CD4-positive, alpha-beta memory T cell (primary cell): ENCODE data around the gene CPT1A. TPM values are rescaled to one million over a fixed set of nuclear protein-coding genes. Genes with fewer than 3 reads are reported as not detected.

ENCODE experiments used
- CTCF ChIA-PET: fragments of 350-600 bp; sonication (Branson Sonifier 250); formaldehyde crosslinking; loops from one replicate; lab custom pipeline; 2021; ENCODE audit warnings: inconsistent platforms; ENCODE audit not compliant: partially characterized antibody; lab: Charles Lee
- POLR2A ChIA-PET: fragments of 350-600 bp; sonication (Branson Sonifier 250); formaldehyde crosslinking; loops from one replicate; lab custom pipeline; 2021; ENCODE audit not compliant: partially characterized antibody; lab: Charles Lee
- DNase-seq, 5 donors: peaks; one replicate each; pipeline versions ENCODE4 v3.0.0 to v3.0.0-alpha.2; 2020 to 2022; ENCODE audit warnings: mixed read lengths in 1 of 5
- H3K27ac ChIP-seq: one replicate; pipeline ENCODE4 v1.7.0; 2013; ENCODE audit warnings: low read depth, low read length
- H3K27me3 ChIP-seq: 2 replicates; pipeline ENCODE4 v1.7.0; 2013; ENCODE audit warnings: mild to moderate bottlenecking, low read length, moderate library complexity; ENCODE audit not compliant: insufficient read depth
- H3K36me3 ChIP-seq: 2 replicates; pipeline ENCODE4 v1.7.0; 2013; ENCODE audit warnings: mild to moderate bottlenecking, low read length, moderate library complexity; ENCODE audit not compliant: insufficient read depth
- H3K4me1 ChIP-seq: 2 replicates; pipeline ENCODE4 v1.7.0; 2013; ENCODE audit warnings: mild to moderate bottlenecking, low read length, moderate library complexity; ENCODE audit not compliant: insufficient read depth
- H3K4me3 ChIP-seq, 2 donors: one replicate each; pipeline ENCODE4 v1.7.0; 2013; ENCODE audit warnings: low read length in 2 of 2, mild to moderate bottlenecking in 1 of 2
- H3K9me3 ChIP-seq, 2 donors: one replicate each; pipeline ENCODE4 v1.7.0; 2013; ENCODE audit warnings: low read length in 2 of 2, control low read depth in 1 of 2; ENCODE audit not compliant: control insufficient read depth in 1 of 2
- H3K27ac Mint-ChIP-seq, 7 donors: one replicate each; pipeline ENCODE4 v1.8.0; 2020 to 2021; ENCODE audit warnings: mixed read lengths in 7 of 7, mild to moderate bottlenecking in 6 of 7, inconsistent platforms in 3 of 7, moderate library complexity in 3 of 7
- H3K27me3 Mint-ChIP-seq, 2 donors: one replicate each; pipeline ENCODE4 v1.8.0; 2020 to 2021; ENCODE audit warnings: mixed read lengths in 2 of 2
- H3K36me3 Mint-ChIP-seq, 2 donors: one replicate each; pipeline ENCODE4 v1.8.0; 2020 to 2021; ENCODE audit warnings: mixed read lengths in 2 of 2, inconsistent platforms in 1 of 2, mild to moderate bottlenecking in 1 of 2
- H3K4me1 Mint-ChIP-seq, 4 donors: one replicate each; pipeline ENCODE4 v1.8.0; 2020 to 2021; ENCODE audit warnings: mixed read lengths in 4 of 4, mild to moderate bottlenecking in 1 of 4
- H3K4me3 Mint-ChIP-seq, 8 donors: one replicate each; pipeline ENCODE4 v1.8.0; 2020 to 2021; ENCODE audit warnings: mixed read lengths in 8 of 8, mild to moderate bottlenecking in 7 of 8, moderate library complexity in 6 of 8, inconsistent platforms in 3 of 8
- H3K9me3 Mint-ChIP-seq, 8 donors: one replicate each; pipeline ENCODE4 v1.8.0; 2020 to 2021; ENCODE audit warnings: mixed read lengths in 8 of 8, mild to moderate bottlenecking in 5 of 8, inconsistent platforms in 3 of 8, moderate library complexity in 1 of 8
- intact Hi-C: fragments of 100-400 bp; cut with micrococcal nuclease; formaldehyde crosslinking; loops from one replicate; pipeline ENCODE4 v1.15.1; 2023
- polyA plus RNA-seq, 2 donors: library from polyadenylated mRNA; unstranded; fragments of 300-500 nt; fragmentation: Illumina TruSeq; gene quantifications; one replicate each; pipeline ENCODE4 v1.2.3, GENCODE V29; 2021
- total RNA-seq, 2 experiments: library from RNA; stranded (reverse); gene quantifications; one replicate each; pipeline ENCODE4 v1.2.3, GENCODE V29; 2021

The CPT1A gene
- total and polyA plus RNA-seq, 4 experiments from 2014 or later, result 7.5 to 35.5 (median 18.5) TPM

DNA sequence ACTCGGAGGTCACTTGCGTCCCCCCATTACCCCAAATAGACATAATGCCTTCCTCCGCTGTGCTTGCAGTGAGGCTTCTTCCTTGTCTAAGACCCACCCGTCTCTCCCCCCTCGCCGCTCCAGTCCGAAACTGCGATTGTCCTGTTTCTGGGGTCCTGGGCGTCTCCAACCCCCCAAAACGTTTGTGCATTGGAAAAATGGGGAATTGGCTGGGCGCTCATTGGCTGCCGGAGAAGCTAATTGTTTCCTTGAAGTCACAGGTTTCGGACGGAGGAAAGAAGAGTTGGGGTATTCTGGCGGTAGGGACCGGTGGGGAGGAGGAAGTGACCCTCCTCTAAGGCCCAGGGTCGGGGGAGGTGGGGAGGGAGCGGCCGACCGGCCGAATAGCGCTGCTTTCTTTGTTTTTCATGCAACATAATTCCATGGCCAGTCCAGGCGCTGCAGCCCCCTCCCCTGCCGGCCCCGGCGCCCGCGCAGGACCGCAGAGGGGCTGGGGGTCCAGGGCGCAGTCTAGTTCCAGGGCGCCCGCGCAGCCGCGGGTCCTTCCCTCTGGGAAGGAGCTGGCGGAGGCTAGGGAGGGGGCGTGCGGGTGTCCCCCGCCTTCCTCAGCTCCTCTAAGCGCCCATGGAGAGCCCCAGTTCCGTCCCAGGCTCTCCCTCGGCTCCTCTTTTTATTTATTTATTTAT lies 12.7 kb upstream of the CPT1A start:
- Mint-ChIP-seq H3K9me3 (peaks cover 0 to 2% (median 0%) of the 10 kb centered on the region in 8 donors), H3K4me1 (peaks cover 0 to 11% (median 2%) of the 10 kb centered on the region in 4 donors), H3K36me3 (no peaks in the 10 kb centered on the region), H3K27me3 (peaks cover 18 to 21% of the 10 kb centered on the region in 2 donors), H3K4me3 (peak overlapping the region in 6 of 8 donors; percentile 16 to 70 (median 58)), H3K27ac (no peak overlapping the region)
- no peak overlapping the region for H3K27ac ChIP-seq
- no peaks in the 10 kb centered on the region for H3K9me3 ChIP-seq
- intact Hi-C loops, result no loop called here
- no peak for DNase-seq
- POLR2A ChIA-PET, result interaction anchor here (0.8 to 2.5 kb wide), 2 partner anchors 11 to 14 kb away, joined by 4 to 16 read pairs; no protein-coding TSS in a partner anchor
- H3K36me3 ChIP-seq, result no peaks in the 10 kb centered on the region
- H3K4me3 ChIP-seq, result no peak overlapping the region
- peaks cover 13% of the 10 kb centered on the region for H3K27me3 ChIP-seq
- CTCF ChIA-PET, result interaction anchor here (0.7 to 2.8 kb wide), 4 partner anchors 10 to 222 kb away, joined by 4 to 22 read pairs (median 8); no protein-coding TSS in a partner anchor
- peaks cover 11% of the 10 kb centered on the region for H3K4me1 ChIP-seq

DNA sequence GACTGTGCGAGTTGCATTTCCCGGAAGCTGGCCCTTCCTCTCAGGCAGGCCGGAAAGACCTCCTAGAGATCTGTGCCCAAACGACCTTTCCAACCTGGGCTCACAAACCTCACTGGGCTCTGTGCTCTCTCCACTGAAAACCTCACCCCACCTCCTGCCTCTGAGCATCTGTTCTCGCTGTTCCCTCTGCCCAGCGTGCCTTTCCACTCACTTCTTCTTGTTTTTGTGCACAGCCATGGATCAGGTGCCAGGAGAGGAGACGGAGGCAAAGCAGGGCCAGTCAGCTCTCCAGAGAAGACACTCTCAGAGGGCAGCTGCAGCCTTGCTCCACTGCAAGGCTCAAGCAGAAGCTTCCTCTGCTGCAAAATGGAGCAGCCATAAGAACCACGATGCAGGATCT lies 10.9 kb upstream of the CPT1A start:
- no peak overlapping the region for H3K27ac ChIP-seq
- Mint-ChIP-seq H3K4me1 (peaks cover 0 to 11% (median 2%) of the 10 kb centered on the region in 4 donors), H3K27me3 (peaks cover 18 to 24% of the 10 kb centered on the region in 2 donors), H3K9me3 (no peaks in the 10 kb centered on the region), H3K36me3 (no peaks in the 10 kb centered on the region), H3K27ac (no peak overlapping the region), H3K4me3 (no peak overlapping the region)
- H3K36me3 ChIP-seq, result no peaks in the 10 kb centered on the region
- peaks cover 13% of the 10 kb centered on the region for H3K27me3 ChIP-seq
- no peak overlapping the region for H3K4me3 ChIP-seq
- ChIA-PET CTCF (interaction anchor here (0.6 kb wide), 1 partner anchor 50 kb away, joined by 3 read pairs; no protein-coding TSS in a partner anchor), POLR2A (interaction anchor here (1.2 kb wide), 1 partner anchor 10 kb away, joined by 4 read pairs; no protein-coding TSS in a partner anchor)
- no peak for DNase-seq
- intact Hi-C loops, result no loop called here
- H3K4me1 ChIP-seq, result peaks cover 11% of the 10 kb centered on the region
- H3K9me3 ChIP-seq, result no peaks in the 10 kb centered on the region

- intact Hi-C loops, result loop anchor here (10.0 kb wide), 1 partner anchor 384 kb away; the partner anchor contains the start of gene PPP6R3
- CTCF ChIA-PET, result no interaction called here
- no peak for DNase-seq
- no peak overlapping the region for H3K27ac ChIP-seq
- POLR2A ChIA-PET, result no interaction called here
- H3K36me3 Mint-ChIP-seq, result peaks cover 0 to 1% of the 10 kb centered on the region in 2 donors
- H3K9me3 Mint-ChIP-seq, result no peaks in the 10 kb centered on the region
- no peak overlapping the region for H3K4me3 ChIP-seq
- H3K4me3 Mint-ChIP-seq, result no peak overlapping the region
- peaks cover 3% of the 10 kb centered on the region for H3K27me3 ChIP-seq
- H3K27ac Mint-ChIP-seq, result no peak overlapping the region
- H3K4me1 Mint-ChIP-seq, result peaks cover 0 to 11% (median 6%) of the 10 kb centered on the region in 4 donors
- no peaks in the 10 kb centered on the region for H3K9me3 ChIP-seq
- H3K27me3 Mint-ChIP-seq, result peaks cover 6 to 11% of the 10 kb centered on the region in 2 donors
- H3K4me1 ChIP-seq, result peaks cover 8% of the 10 kb centered on the region
- no peaks in the 10 kb centered on the region for H3K36me3 ChIP-seq
Measured at GRCh38 chr11:68848429-68848828, 6.7 kb upstream of the CPT1A start.

DNA sequence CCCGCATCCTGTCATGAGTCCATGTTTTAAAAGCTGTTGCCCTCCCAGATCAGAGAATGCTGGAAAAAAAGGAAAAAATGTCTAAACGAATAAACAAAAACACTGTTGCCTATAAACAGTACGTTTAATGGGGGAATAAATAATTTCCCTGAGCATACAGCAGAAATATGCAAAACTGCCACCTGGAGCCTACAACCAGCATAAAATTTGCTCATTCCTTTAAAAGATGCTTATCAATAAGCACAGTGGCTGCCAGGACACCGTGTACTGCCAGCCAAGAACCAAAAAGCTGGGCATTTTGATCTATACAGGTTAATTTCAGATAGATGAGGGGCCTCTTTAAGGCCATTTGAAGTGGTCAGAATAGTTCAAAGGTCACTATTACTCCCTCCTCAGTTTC lies 5.7 kb upstream of the CPT1A start:
- peaks cover 3% of the 10 kb centered on the region for H3K27me3 ChIP-seq
- no peak overlapping the region for H3K4me3 Mint-ChIP-seq
- no peak overlapping the region for H3K27ac ChIP-seq
- H3K27ac Mint-ChIP-seq, result peak overlapping the region in 1 of 7 donors; percentile 35
- H3K4me3 ChIP-seq, result no peak overlapping the region
- no peaks in the 10 kb centered on the region for H3K9me3 ChIP-seq
- ChIA-PET CTCF (interaction anchor here (0.6 to 0.8 kb wide), 2 partner anchors 22 to 264 kb away, joined by 3 read pairs; no protein-coding TSS in a partner anchor), POLR2A (no interaction called here)
- intact Hi-C loops, result loop anchor here (10.0 kb wide), 1 partner anchor 383 kb away; the partner anchor contains the start of gene PPP6R3
- DNase-seq, result no peak
- H3K27me3 Mint-ChIP-seq, result peaks cover 3 to 5% of the 10 kb centered on the region in 2 donors
- peaks cover 0 to 5% of the 10 kb centered on the region in 2 donors for H3K36me3 Mint-ChIP-seq
- H3K4me1 ChIP-seq, result peaks cover 16% of the 10 kb centered on the region
- H3K36me3 ChIP-seq, result no peaks in the 10 kb centered on the region
- no peaks in the 10 kb centered on the region for H3K9me3 Mint-ChIP-seq
- peaks cover 4 to 18% (median 12%) of the 10 kb centered on the region in 4 donors for H3K4me1 Mint-ChIP-seq

DNA sequence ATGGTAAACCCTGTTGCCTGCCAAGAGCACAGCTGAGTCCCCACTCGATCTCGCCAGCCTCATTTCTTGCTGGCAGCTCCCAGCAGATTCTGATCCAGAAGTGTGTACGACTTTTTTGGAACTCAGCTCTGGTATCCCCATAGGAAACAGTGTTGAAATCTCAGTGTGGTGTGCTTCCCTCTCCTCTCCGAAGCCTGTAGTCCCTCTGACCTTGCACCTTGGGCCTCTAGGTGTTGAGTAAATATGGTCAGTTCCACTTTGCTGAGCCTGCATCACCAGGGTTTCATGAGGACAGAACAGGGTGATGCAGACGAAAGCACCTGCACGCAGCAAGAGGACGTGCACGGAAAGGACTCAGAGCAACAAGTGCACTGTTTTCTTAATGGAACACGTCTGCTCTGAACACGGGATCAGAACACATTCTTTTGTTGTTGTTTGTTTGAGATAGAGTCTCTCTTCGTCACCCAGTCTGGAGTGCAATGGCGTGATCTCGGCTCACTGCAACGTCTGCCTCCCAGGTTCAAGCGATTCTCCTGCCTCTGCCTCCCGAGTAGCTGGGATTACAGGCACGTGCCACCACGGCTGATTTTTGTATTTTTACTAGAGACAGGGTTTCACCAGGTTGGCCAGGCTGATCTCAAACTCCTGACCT lies 3.8 kb upstream of the CPT1A start:
- Histone ChIP-seq H3K36me3 (no peaks in the 10 kb centered on the region), H3K27ac (no peak overlapping the region), H3K4me1 (peaks cover 25% of the 10 kb centered on the region), H3K4me3 (no peak overlapping the region), H3K27me3 (no peaks in the 10 kb centered on the region), H3K9me3 (no peaks in the 10 kb centered on the region)
- no peak for DNase-seq
- Mint-ChIP-seq H3K27ac (peak overlapping the region in 1 of 7 donors; percentile 68), H3K9me3 (no peaks in the 10 kb centered on the region), H3K4me3 (peak overlapping the region in 2 of 8 donors; percentile 6 to 17), H3K27me3 (peaks cover 0 to 3% of the 10 kb centered on the region in 2 donors), H3K36me3 (peaks cover 0 to 6% of the 10 kb centered on the region in 2 donors), H3K4me1 (peaks cover 4 to 24% (median 15%) of the 10 kb centered on the region in 4 donors)
- intact Hi-C loops, result loop anchor here (10.0 kb wide), 1 partner anchor 381 kb away; the partner anchor contains the start of gene PPP6R3
- CTCF ChIA-PET, result interaction anchor here (2.0 to 4.8 kb wide), 4 partner anchors 9 to 260 kb away, joined by 18 to 85 read pairs (median 38); no protein-coding TSS in a partner anchor
- POLR2A ChIA-PET, result interaction anchor here (3.5 kb wide), 1 partner anchor 9 kb away, joined by 16 read pairs; no protein-coding TSS in a partner anchor

DNA sequence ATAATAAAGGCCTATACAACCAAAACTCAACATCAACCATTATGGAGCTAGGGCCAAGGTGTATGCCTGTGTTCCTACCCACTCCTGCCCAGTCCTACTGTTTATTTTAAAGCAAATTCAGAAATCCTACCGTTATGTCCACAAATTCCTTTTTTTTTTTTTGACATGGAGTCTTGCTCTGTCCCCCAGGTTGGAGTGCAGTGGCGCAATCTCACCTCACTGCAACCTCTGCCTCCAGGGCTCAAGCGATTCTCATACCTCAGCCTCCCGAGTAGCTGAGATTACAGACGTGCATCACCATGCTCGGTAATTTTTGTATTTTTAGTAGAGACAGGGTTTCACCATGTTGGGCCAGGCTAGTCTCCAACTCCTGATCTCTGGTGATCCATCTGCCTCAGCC lies 3.1 kb upstream of the CPT1A start:
- peaks cover 0 to 3% of the 10 kb centered on the region in 2 donors for H3K27me3 Mint-ChIP-seq
- H3K9me3 Mint-ChIP-seq, result no peaks in the 10 kb centered on the region
- ChIA-PET CTCF (interaction anchor here (0.7 to 4.8 kb wide), 15 partner anchors 8 to 260 kb away, joined by 3 to 85 read pairs (median 4); no protein-coding TSS in a partner anchor), POLR2A (interaction anchor here (1.5 to 3.7 kb wide), 4 partner anchors 10 to 47 kb away, joined by 6 to 29 read pairs (median 12); no protein-coding TSS in a partner anchor)
- no peaks in the 10 kb centered on the region for H3K36me3 ChIP-seq
- peaks cover 11 to 30% (median 21%) of the 10 kb centered on the region in 4 donors for H3K4me1 Mint-ChIP-seq
- H3K9me3 ChIP-seq, result no peaks in the 10 kb centered on the region
- H3K4me1 ChIP-seq, result peaks cover 32% of the 10 kb centered on the region
- peaks cover 0 to 6% of the 10 kb centered on the region in 2 donors for H3K36me3 Mint-ChIP-seq
- H3K27me3 ChIP-seq, result no peaks in the 10 kb centered on the region
- DNase-seq, result no peak
- H3K27ac ChIP-seq, result peak overlapping the region; percentile 53
- peak overlapping the region in 1 of 7 donors; percentile 86 for H3K27ac Mint-ChIP-seq
- no peak overlapping the region for H3K4me3 ChIP-seq
- intact Hi-C loops, result loop anchor here (1.0 to 10.0 kb wide), 4 partner anchors 20 to 380 kb away; partner anchors contain the start of gene PPP6R3
- peak overlapping the region in 6 of 8 donors; percentile 43 to 92 (median 63) for H3K4me3 Mint-ChIP-seq
